Chondrocyte (in vitro differentiated cells): ENCODE results near the gene PRRT1B. TPM values are rescaled to one million over a fixed set of nuclear protein-coding genes. Genes with fewer than 3 reads are reported as not detected.

Experiments
- DNase-seq: peaks from one replicate; pipeline ENCODE4 v3.0.0; 2021; ENCODE audit warnings: mixed read lengths, low spot score
- H3K27ac Mint-ChIP-seq: one replicate; pipeline ENCODE4 v1.8.0; 2021; ENCODE audit warnings: mild to moderate bottlenecking, moderate library complexity, mixed read lengths; ENCODE audit not compliant: unreplicated experiment
- H3K27me3 Mint-ChIP-seq: 2 replicates; pipeline ENCODE4 v1.8.0; 2021; ENCODE audit warnings: low read depth, mixed read lengths
- H3K36me3 Mint-ChIP-seq: 2 replicates; pipeline ENCODE4 v1.8.0; 2021; ENCODE audit warnings: low read depth, mixed read lengths
- H3K4me1 Mint-ChIP-seq: 2 replicates; pipeline ENCODE4 v1.8.0; 2021; ENCODE audit warnings: low read depth, mild to moderate bottlenecking, mixed read lengths
- H3K4me3 Mint-ChIP-seq: one replicate; pipeline ENCODE4 v1.8.0; 2021; ENCODE audit warnings: mild to moderate bottlenecking, moderate library complexity, mixed read lengths; ENCODE audit not compliant: unreplicated experiment
- H3K9me3 Mint-ChIP-seq: 2 replicates; pipeline ENCODE4 v1.8.0; 2021; ENCODE audit warnings: low read depth, mixed read lengths
- CTCF ChIP-seq: fragments of 200-600 bp; sonication (generic); IDR thresholded peaks from 2 replicates; pipeline ENCODE4 v1.5.0; 2021; ENCODE audit warnings: antibody characterized with exemption, mild to moderate bottlenecking, moderate library complexity
- total RNA-seq: library from RNA; stranded (reverse); gene quantifications from 3 replicates; pipeline ENCODE4 v1.2.1, GENCODE V29; 2021

PRRT1B gene
- total RNA-seq, 1 donor from 2014 or later, result not detected

DNA sequence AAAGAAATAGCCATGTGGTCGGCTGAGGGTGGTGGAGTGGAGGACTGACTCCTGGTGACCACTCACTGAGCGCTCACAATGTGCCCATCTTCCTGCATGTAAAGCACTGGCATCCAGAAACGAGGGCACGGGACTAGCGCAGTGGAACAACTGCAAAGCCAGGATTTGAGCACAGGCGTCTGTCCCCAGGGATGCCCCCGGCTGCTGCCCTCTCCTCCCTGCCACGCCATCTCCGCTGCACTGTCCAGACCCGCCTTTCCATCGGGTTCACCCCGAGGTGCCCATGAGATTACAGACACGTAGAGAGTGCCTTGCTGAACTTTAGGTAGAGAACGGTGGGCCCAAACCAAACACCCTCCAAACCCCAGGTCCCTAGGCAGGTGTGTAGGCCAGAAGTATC, 44.7 kb downstream of the PRRT1B start:
- Mint-ChIP-seq H3K9me3 (no peaks in the 10 kb centered on the region), H3K27ac (no peak overlapping the region), H3K4me3 (no peak overlapping the region), H3K27me3 (no peaks in the 10 kb centered on the region), H3K4me1 (peaks cover 7% of the 10 kb centered on the region), H3K36me3 (peaks cover 7% of the 10 kb centered on the region)
- no peak for TF ChIP-seq CTCF
- no peak for DNase-seq

GRCh38 chr9:131590449-131590848, 45.1 kb downstream of the PRRT1B start:
- Mint-ChIP-seq H3K4me1 (peaks cover 7% of the 10 kb centered on the region), H3K27ac (no peak overlapping the region), H3K4me3 (no peak overlapping the region), H3K9me3 (no peaks in the 10 kb centered on the region), H3K36me3 (peaks cover 10% of the 10 kb centered on the region), H3K27me3 (no peaks in the 10 kb centered on the region)
- TF ChIP-seq CTCF, result no peak
- no peak for DNase-seq

GRCh38 chr9:131590907-131591844, 45.9 kb downstream of the PRRT1B start:
- Mint-ChIP-seq H3K4me1 (peaks cover 7% of the 10 kb centered on the region), H3K27ac (no peak overlapping the region), H3K27me3 (no peaks in the 10 kb centered on the region), H3K36me3 (peaks cover 17% of the 10 kb centered on the region), H3K4me3 (no peak overlapping the region), H3K9me3 (no peaks in the 10 kb centered on the region)
- TF ChIP-seq CTCF, result peak; percentile 92
- DNase-seq, result no peak

DNA sequence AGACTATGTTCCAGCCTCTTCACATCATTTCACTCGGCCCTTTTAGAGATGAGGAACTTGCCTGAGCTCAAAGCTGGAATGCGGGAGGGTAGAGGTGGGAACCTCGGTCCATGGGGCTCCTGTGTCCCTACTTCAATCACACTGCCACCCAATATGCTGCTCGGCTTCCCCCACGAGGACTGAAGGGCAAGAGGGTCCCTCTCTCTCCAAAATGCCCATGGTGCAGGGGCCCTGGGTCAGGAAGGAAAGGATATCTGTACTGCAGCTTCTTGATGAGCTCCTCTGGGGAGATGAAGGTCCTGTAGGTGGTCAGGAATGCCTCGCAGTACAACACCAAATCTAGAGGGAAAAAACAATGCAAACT, 46.5 kb downstream of the PRRT1B start:
- Mint-ChIP-seq H3K36me3 (peaks cover 17% of the 10 kb centered on the region), H3K4me1 (peaks cover 7% of the 10 kb centered on the region), H3K9me3 (no peaks in the 10 kb centered on the region), H3K27me3 (no peaks in the 10 kb centered on the region), H3K27ac (peak overlapping the region; percentile 45), H3K4me3 (no peak overlapping the region)
- no peak for DNase-seq
- TF ChIP-seq CTCF, result no peak

DNA sequence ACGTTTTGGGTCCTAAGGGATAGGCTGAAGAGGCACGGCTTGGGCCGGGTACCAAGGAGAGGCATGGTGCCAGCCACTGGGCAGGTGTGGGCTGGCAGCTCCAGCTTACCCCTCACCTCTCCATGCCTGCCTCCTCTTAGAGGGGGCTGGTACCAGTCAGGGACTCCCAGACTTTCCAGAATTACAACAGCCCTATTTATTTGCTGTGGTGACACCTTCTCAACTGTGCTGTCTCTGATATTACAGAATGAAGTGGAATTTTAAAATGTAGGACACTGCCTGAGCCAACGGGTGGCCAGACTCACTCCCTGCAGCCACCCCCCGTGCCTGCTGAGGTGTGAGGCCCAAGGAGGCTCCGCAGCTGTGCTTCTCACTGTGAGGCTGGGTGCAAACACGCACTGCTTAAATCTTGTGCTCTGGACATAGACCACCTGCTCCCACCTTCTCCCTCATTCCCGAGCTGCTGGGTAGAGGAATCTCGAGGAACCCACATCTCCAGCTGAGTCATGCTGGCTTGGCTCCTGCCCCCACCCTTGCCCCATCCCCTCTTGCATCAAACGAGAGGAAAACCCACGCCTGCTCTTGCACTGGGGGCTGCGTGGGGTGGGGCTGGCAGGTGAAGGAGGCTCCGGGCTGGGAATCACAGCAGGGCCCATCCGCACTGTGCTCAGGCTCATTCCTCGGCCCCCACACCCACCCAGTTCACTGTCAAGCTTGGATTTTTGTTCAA, 47.9 kb downstream of the PRRT1B start:
- no peak overlapping the region for H3K4me3 Mint-ChIP-seq
- peaks cover 16% of the 10 kb centered on the region for H3K36me3 Mint-ChIP-seq
- TF ChIP-seq CTCF, result no peak
- no peaks in the 10 kb centered on the region for H3K9me3 Mint-ChIP-seq
- DNase-seq, result no peak
- peak overlapping the region; percentile 45 for H3K27ac Mint-ChIP-seq
- H3K27me3 Mint-ChIP-seq, result no peaks in the 10 kb centered on the region
- peaks cover 7% of the 10 kb centered on the region for H3K4me1 Mint-ChIP-seq
